Colonic mucosa (tissue), 4 donors: ENCODE measurements around the gene TAF1D. TPM values are rescaled to one million over a fixed set of nuclear protein-coding genes. Genes with fewer than 3 reads are reported as not detected.

Source experiments
- DNase-seq: peaks from one replicate; pipeline ENCODE4 v3.0.0-alpha.2; 2020
- H3K27ac ChIP-seq: fragments of 200-600 bp; one replicate; pipeline ENCODE4 v1.8.0; 2021
- H3K27me3 ChIP-seq: fragments of 200-600 bp; one replicate; pipeline ENCODE4 v1.8.0; 2021
- H3K36me3 ChIP-seq: fragments of 200-600 bp; one replicate; pipeline ENCODE4 v1.8.0; 2021
- H3K4me1 ChIP-seq: fragments of 200-600 bp; one replicate; pipeline ENCODE4 v1.8.0; 2021; ENCODE audit warnings: mild to moderate bottlenecking
- H3K4me3 ChIP-seq: fragments of 200-600 bp; one replicate; pipeline ENCODE4 v1.8.0; 2021
- H3K9ac ChIP-seq, 2 donors: one replicate each; pipeline ENCODE4 v1.7.0; 2013; ENCODE audit warnings: control low read depth in 2 of 2, low read depth in 2 of 2, low read length in 2 of 2
- H3K9me3 ChIP-seq: fragments of 200-600 bp; one replicate; pipeline ENCODE4 v1.8.0; 2021
- intact Hi-C: fragments of 100-400 bp; cut with DNase I; formaldehyde crosslinking; loops from one replicate; pipeline ENCODE4 v1.14.1; 2022
- total RNA-seq, 2 donors: library from RNA; stranded (reverse); fragmentation: NEBNext Ultra II Directional in 1 of 2; extraction: Animal tissue kit (Norgen Biotek cat#: 25700) in 1 of 2; gene quantifications; one replicate each; pipeline ENCODE4 v1.2.1, GENCODE V29; 2021
- TF ChIP-seq, protein P1 (sequence below): fragments of 200-600 bp; IDR thresholded peaks from one replicate; pipeline ENCODE4 v1.8.0; 2022; ENCODE audit warnings: antibody characterized with exemption, mild to moderate bottlenecking
- donor health status: healthy.
- donor health status: DM: no; HTN: no; CAD: no.
- donor health status: DM: no; HTN: no; CAD: no.

Gene TAF1D
- total RNA-seq, 2 donors from 2014 or later = 73.7 to 100 TPM

DNA sequence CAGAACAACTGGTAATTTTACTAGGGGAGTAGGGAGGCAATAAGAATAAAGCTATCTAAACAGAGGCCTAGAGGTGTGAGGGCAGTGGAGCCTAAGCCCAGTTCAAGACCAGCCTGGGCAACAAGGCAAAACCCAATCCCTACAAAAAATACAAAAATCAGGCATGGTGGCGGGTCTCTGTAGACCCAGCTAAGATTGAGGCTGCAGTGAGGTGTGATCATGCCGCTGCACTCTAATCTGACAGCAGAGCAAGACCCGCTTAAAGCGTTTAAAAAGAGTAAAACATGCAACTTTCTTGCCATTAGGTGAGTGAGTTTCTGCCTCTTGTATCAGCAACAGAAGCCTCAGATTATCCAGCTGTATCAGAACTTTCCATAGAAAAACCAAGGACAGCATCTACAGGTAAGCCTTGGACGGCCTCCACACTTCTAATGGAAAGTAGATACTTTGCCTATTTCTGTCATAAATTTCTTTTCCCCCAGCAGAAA is 12.1 kb downstream of the TAF1D start:
- Histone ChIP-seq H3K4me3 (no peak overlapping the region), H3K27ac (no peak overlapping the region), H3K9ac (no peak overlapping the region), H3K27me3 (no peaks in the 10 kb centered on the region), H3K36me3 (peaks cover 17% of the 10 kb centered on the region), H3K9me3 (no peaks in the 10 kb centered on the region), H3K4me1 (peaks cover 4% of the 10 kb centered on the region)
- TF ChIP-seq, protein P1, sequence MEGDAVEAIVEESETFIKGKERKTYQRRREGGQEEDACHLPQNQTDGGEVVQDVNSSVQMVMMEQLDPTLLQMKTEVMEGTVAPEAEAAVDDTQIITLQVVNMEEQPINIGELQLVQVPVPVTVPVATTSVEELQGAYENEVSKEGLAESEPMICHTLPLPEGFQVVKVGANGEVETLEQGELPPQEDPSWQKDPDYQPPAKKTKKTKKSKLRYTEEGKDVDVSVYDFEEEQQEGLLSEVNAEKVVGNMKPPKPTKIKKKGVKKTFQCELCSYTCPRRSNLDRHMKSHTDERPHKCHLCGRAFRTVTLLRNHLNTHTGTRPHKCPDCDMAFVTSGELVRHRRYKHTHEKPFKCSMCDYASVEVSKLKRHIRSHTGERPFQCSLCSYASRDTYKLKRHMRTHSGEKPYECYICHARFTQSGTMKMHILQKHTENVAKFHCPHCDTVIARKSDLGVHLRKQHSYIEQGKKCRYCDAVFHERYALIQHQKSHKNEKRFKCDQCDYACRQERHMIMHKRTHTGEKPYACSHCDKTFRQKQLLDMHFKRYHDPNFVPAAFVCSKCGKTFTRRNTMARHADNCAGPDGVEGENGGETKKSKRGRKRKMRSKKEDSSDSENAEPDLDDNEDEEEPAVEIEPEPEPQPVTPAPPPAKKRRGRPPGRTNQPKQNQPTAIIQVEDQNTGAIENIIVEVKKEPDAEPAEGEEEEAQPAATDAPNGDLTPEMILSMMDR = no peak
- intact Hi-C loops = no loop called here
- no peak for DNase-seq

DNA sequence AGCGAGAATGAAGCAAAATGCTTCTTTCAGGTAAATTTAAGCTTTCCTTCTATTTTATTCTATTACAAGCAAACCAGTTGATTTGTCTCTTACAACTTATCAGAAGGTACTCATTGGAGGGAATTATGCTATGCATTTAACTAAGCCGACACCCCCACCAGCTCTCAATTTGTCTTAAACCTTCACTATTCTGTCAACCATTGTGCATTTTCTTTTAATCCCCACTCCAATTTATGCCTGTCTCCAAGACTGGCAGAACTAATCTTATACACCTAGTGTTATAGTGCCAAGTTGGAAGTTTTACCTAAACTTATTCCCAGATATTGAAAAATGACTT is 12.5 kb downstream of the TAF1D start:
- Histone ChIP-seq H3K9ac (no peak overlapping the region), H3K36me3 (peaks cover 17% of the 10 kb centered on the region), H3K4me3 (no peak overlapping the region), H3K4me1 (peaks cover under 1% of the 10 kb centered on the region), H3K9me3 (no peaks in the 10 kb centered on the region), H3K27ac (no peak overlapping the region), H3K27me3 (no peaks in the 10 kb centered on the region)
- no peak for DNase-seq
- TF ChIP-seq, protein P1 = no peak
- intact Hi-C loops = no loop called here

DNA sequence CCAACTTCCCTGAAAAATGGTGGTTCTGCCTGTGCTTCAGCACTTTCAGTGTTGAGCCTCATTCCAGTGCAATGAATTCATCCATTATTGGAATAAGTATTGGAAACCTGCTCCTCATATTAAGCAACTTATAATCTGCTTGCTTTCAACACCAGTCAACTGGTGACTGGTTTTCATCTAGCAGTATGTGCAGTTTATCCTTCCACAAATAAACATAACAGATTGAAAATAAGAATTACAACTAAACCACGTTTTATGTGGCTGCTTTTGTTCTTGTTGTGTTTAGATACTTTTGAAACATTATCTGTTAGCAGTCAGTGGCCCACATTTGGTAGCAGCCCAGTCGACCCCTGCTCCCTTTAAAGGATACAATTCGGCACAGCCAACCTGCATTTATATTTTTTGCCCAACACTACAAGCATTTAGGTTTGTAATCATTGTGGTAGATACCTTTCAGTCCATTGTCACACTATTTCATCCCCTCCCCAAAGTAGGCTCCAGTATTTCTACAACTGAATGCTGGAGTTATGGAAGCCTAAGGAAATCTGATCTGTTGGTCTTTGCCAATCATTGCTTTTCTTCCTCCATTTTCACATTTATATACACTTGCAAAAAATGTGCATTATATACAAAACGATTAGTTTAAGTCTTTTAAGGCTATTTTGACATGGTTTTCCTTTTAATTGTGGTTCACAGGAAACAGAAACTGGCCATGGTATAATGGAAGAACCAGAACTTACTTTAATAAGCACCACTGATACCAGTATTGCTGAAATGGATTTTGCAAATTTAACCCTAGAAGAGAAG is 13.1 kb downstream of the TAF1D start:
- no peaks in the 10 kb centered on the region for H3K4me1 ChIP-seq
- intact Hi-C loops = no loop called here
- H3K4me3 ChIP-seq = no peak overlapping the region
- H3K36me3 ChIP-seq = peaks cover 17% of the 10 kb centered on the region
- no peaks in the 10 kb centered on the region for H3K9me3 ChIP-seq
- H3K27ac ChIP-seq = no peak overlapping the region
- H3K9ac ChIP-seq = no peak overlapping the region
- TF ChIP-seq, protein P1 = no peak
- H3K27me3 ChIP-seq = no peaks in the 10 kb centered on the region
- no peak for DNase-seq

DNA sequence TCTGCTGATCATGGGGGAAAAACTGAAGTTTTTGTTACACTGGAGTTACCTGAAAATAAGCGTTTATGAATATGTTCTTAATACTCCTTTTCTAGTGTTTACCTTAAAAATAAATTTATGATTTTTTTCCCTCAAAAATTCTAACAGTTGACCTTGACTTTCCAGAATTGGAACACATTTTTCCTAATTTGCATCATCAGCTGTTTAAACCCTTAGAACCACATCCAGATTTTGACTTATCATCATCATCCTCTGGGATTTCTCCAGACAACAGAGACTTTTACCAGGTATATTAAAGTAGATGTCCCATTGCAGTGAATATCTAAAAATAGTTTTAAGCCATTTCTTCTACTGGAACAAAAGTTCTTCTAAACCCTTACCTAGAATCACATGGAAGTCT is 17.2 kb downstream of the TAF1D start:
- peaks cover 8% of the 10 kb centered on the region for H3K36me3 ChIP-seq
- TF ChIP-seq, protein P1 = no peak
- H3K27ac ChIP-seq = no peak overlapping the region
- H3K4me3 ChIP-seq = no peak overlapping the region
- H3K27me3 ChIP-seq = no peaks in the 10 kb centered on the region
- no peaks in the 10 kb centered on the region for H3K4me1 ChIP-seq
- no peaks in the 10 kb centered on the region for H3K9me3 ChIP-seq
- H3K9ac ChIP-seq = no peak overlapping the region
- DNase-seq = no peak
- intact Hi-C loops = no loop called here

DNA sequence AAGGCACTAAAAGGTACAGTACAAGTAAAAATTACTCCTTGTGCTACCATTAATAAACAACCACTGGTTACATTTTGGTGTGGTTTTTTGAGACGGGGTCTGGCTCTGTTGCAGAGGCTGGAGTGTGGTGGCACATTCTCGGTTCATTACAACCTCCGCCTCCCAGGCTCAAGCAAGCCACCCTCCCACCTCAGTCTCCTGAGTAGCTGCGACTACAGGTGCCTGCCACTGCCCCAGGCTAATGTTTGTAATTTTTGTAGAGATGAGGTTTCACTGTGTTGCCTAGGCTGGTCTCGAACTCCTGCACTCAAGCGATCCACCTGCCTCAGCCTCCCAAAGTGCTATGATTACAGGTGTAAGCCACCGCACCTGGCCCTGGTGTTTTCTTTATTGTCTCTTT is 20.8 kb downstream of the TAF1D start:
- H3K36me3 ChIP-seq = peaks cover 8% of the 10 kb centered on the region
- H3K4me3 ChIP-seq = no peak overlapping the region
- intact Hi-C loops = no loop called here
- DNase-seq = no peak
- TF ChIP-seq, protein P1 = no peak
- no peaks in the 10 kb centered on the region for H3K27me3 ChIP-seq
- H3K9ac ChIP-seq = no peak overlapping the region
- H3K27ac ChIP-seq = no peak overlapping the region
- no peaks in the 10 kb centered on the region for H3K4me1 ChIP-seq
- H3K9me3 ChIP-seq = no peaks in the 10 kb centered on the region
